ENCODE measurements around the gene LIAS. TPM values are rescaled to one million over a fixed set of nuclear protein-coding genes. Genes with fewer than 3 reads are reported as not detected.

The LIAS gene
- total and polyA plus RNA-seq, 2 of the 13 experiments (the other 11 are each of a cell fraction or from before 2014, with no cell fraction given), result 16.0 to 16.6 TPM

DNA sequence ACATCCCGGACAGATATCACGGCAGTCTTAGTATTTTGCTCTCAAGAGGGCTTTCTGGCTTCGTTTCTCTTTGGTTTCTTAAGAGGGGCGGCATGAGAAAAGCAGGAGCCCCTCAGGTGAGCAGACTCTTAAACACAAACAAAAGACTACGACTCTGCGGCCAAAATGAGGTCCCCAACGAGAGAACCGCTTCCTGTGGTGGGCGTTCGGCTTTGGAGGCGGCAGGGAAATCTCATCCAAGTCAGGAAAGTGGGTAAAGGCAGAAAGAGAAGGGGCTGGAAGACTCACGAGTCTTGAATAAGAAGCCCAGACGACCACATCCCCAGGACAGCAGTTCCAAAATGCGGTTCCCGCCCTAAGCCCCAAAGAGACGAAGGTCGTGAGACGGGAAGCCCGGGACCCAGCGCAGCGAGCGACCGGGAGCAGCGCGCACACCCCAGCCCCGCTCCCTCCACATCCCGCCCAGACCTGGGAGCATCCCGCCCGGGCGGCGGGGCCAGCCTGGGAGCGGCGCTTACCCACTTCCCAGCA lies 68.0 kb downstream of the LIAS start (continued):
- 0 out of 2 replicates have a peak, but pooled peaks have one; percentile 50 for TF ChIP-seq FOXJ3 (CRISPR knock-in tag; IDR thresholded peaks at IDR 0.05; ENCODE audit: borderline replicate concordance)
- TF ChIP-seq, protein P1, sequence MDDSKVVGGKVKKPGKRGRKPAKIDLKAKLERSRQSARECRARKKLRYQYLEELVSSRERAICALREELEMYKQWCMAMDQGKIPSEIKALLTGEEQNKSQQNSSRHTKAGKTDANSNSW (CRISPR knock-in tag; IDR thresholded peaks at IDR 0.05; ENCODE audit: borderline replicate concordance), result 0 out of 2 replicates have a peak, but pooled peaks have one; percentile 9
- TF ChIP-seq NCOA1 (CRISPR knock-in tag; IDR thresholded peaks at IDR 0.05), result 0 out of 2 replicates have a peak, but pooled peaks have one; percentile 8
- no peak for TF ChIP-seq FOXO1 (CRISPR knock-in tag; IDR thresholded peaks at IDR 0.05)
- TF ChIP-seq SP5 (CRISPR knock-in tag; IDR thresholded peaks at IDR 0.05; ENCODE audit: borderline replicate concordance, low read depth), result no peak
- peak; percentile 28; the same call in 1 of the 2 replicates for TF ChIP-seq JUND (CRISPR knock-in tag; IDR thresholded peaks at IDR 0.05)
- no peak for TF ChIP-seq AKAP8 (CRISPR knock-in tag; IDR thresholded peaks at IDR 0.05)
- no peak for TF ChIP-seq ZNF232 (CRISPR knock-in tag; IDR thresholded peaks at IDR 0.05; ENCODE audit: borderline replicate concordance)
- TF ChIP-seq, protein P2, sequence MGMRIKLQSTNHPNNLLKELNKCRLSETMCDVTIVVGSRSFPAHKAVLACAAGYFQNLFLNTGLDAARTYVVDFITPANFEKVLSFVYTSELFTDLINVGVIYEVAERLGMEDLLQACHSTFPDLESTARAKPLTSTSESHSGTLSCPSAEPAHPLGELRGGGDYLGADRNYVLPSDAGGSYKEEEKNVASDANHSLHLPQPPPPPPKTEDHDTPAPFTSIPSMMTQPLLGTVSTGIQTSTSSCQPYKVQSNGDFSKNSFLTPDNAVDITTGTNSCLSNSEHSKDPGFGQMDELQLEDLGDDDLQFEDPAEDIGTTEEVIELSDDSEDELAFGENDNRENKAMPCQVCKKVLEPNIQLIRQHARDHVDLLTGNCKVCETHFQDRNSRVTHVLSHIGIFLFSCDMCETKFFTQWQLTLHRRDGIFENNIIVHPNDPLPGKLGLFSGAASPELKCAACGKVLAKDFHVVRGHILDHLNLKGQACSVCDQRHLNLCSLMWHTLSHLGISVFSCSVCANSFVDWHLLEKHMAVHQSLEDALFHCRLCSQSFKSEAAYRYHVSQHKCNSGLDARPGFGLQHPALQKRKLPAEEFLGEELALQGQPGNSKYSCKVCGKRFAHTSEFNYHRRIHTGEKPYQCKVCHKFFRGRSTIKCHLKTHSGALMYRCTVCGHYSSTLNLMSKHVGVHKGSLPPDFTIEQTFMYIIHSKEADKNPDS (CRISPR knock-in tag; IDR thresholded peaks at IDR 0.05), result 0 out of 2 replicates have a peak, but pooled peaks have one; percentile 13
- TF ChIP-seq EEA1 (CRISPR knock-in tag; IDR thresholded peaks at IDR 0.05; ENCODE audit: borderline replicate concordance), result peak; percentile 31; the same call in 1 of the 2 replicates
- TF ChIP-seq SMAD9 (CRISPR knock-in tag; IDR thresholded peaks at IDR 0.05), result peak; percentile 16; the same call in 1 of the 2 replicates

Measured in HepG2 (cell line).